Transverse colon (tissue), 4 donors: ENCODE data around the gene ERC2. TPM values are rescaled to one million over a fixed set of nuclear protein-coding genes. Genes with fewer than 3 reads are reported as not detected.
"Not testable (repeated sequence)": the region's sequence is repeated elsewhere in the genome, so short reads cannot be mapped to it uniquely, and the experiment has no call there.

Experiments used
- DNase-seq: peaks from one replicate; pipeline ENCODE4 v3.0.0-alpha.2; 2019
- H3K27ac ChIP-seq, 4 donors: fragments of 200-600 bp; sonication (generic); 2 replicates each; pipeline ENCODE4 v1.5.1; 2016 to 2018; ENCODE audit warnings: inconsistent platforms in 4 of 4
- H3K27me3 ChIP-seq: fragments of 200-600 bp; sonication (generic); 2 replicates; pipeline ENCODE4 v1.5.1; 2017; ENCODE audit warnings: inconsistent platforms
- H3K36me3 ChIP-seq, 4 donors: fragments of 200-600 bp; sonication (generic); 2 replicates each; pipeline ENCODE4 v1.5.1; 2017 to 2019; ENCODE audit warnings: inconsistent platforms in 4 of 4
- H3K4me1 ChIP-seq, 4 donors: fragments of 200-600 bp; sonication (generic); 2 replicates each; pipeline ENCODE4 v1.5.1; 2017 to 2020; ENCODE audit warnings: inconsistent platforms in 4 of 4
- H3K4me3 ChIP-seq, 4 donors: fragments of 200-600 bp; sonication (generic); 1 replicate in 1 of 4; 2 replicates in 3 of 4; pipeline versions ENCODE4 v1.5.1 to v1.6.1; 2017 to 2019; ENCODE audit warnings: inconsistent platforms in 4 of 4
- H3K9me3 ChIP-seq, 2 donors: fragments of 200-600 bp; sonication (generic); 2 replicates each; pipeline ENCODE4 v1.5.1; 2017 to 2019; ENCODE audit warnings: inconsistent platforms in 2 of 2
- EP300 ChIP-seq: sonication (generic); formaldehyde crosslinking; IDR thresholded peaks from one replicate; pipeline ENCODE4 v1.6.1; 2017; ENCODE audit warnings: antibody characterized with exemption, low read depth
- POLR2A ChIP-seq: fragments of 450-650 bp; IDR thresholded peaks from one replicate; pipeline ENCODE4 v1.6.1; 2016; ENCODE audit warnings: antibody characterized with exemption, mild to moderate bottlenecking, moderate library complexity
- POLR2AphosphoS5 ChIP-seq, 3 donors: sonication (generic); formaldehyde crosslinking; IDR thresholded peaks; one replicate each; pipeline ENCODE4 v1.6.1; 2016; ENCODE audit warnings: antibody characterized with exemption in 3 of 3
- WGBS, 2 donors: methylation state at CpG; one replicate each; pipeline ENCODE4 v1.1.5; 2018; ENCODE audit warnings: low coverage in 1 of 2; 5-methylcytosine and 5-hydroxymethylcytosine counted together
- in situ Hi-C, 4 donors: fragments of 200-750 bp; cut with MboI; loops; one replicate each; pipeline versions ENCODE4 v1.15.0 to v1.15.1; 2017; ENCODE audit warnings: low sequenced_read_pairs in 3 of 4, low pct_ligation_motif_present in 1 of 4, low pct_unique_long_range_greater_than_20kb in 1 of 4
- intact Hi-C: fragments of 100-400 bp; cut with DNase I; formaldehyde crosslinking; loops from one replicate; pipeline ENCODE4 v1.15.1; 2023; ENCODE audit warnings: low total_unique reads
- total RNA-seq, 4 donors: library from RNA; depleted of rRNA; stranded (reverse); fragments of >200 nt; gene quantifications; one replicate each; pipeline ENCODE4 v1.1.0, GENCODE V29; 2016
- TF ChIP-seq, protein P1 (sequence below), 5 experiments: fragments of 200-600 bp in 3 of 5; fragments of 450-650 bp in 2 of 5; sonication (generic) in 3 of 5; IDR thresholded peaks; 1 replicate in 2 of 5; 2 replicates in 3 of 5; pipeline ENCODE4 v1.5.1; 2016 to 2017; ENCODE audit warnings: antibody characterized with exemption in 5 of 5, inconsistent platforms in 3 of 5, mild to moderate bottlenecking in 2 of 5, moderate library complexity in 1 of 5

Gene ERC2
- total RNA-seq = 1 to 10 TPM in 1 of 4 donors, under 1 TPM in 1, not detected in 2; 0.41 to 1.3 TPM

GRCh38 chr3:56468184-56469106 is at the start of gene ERC2:
TSS of gene ERC2 (minus strand) at chr3:56468467.
- peaks cover 68% of the 10 kb centered on the region for H3K27me3 ChIP-seq
- peaks cover 6 to 18% (median 10%) of the 10 kb centered on the region in 4 donors for H3K4me1 ChIP-seq
- intact Hi-C loops = no loop called here
- H3K9me3 ChIP-seq = no peaks in the 10 kb centered on the region
- no peak within 1 kb of the TSS for H3K27ac ChIP-seq
- no peaks in the 10 kb centered on the region for H3K36me3 ChIP-seq
- whole genome bisulfite sequencing, 2 donors = 7 to 55% methylated on average over 4 to 50 of the region's 82 CpGs
- TF ChIP-seq, protein P1, sequence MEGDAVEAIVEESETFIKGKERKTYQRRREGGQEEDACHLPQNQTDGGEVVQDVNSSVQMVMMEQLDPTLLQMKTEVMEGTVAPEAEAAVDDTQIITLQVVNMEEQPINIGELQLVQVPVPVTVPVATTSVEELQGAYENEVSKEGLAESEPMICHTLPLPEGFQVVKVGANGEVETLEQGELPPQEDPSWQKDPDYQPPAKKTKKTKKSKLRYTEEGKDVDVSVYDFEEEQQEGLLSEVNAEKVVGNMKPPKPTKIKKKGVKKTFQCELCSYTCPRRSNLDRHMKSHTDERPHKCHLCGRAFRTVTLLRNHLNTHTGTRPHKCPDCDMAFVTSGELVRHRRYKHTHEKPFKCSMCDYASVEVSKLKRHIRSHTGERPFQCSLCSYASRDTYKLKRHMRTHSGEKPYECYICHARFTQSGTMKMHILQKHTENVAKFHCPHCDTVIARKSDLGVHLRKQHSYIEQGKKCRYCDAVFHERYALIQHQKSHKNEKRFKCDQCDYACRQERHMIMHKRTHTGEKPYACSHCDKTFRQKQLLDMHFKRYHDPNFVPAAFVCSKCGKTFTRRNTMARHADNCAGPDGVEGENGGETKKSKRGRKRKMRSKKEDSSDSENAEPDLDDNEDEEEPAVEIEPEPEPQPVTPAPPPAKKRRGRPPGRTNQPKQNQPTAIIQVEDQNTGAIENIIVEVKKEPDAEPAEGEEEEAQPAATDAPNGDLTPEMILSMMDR (IDR thresholded peaks at IDR 0.05) = no peak
- no peak for TF ChIP-seq POLR2A
- no peak for TF ChIP-seq POLR2AphosphoS5 (IDR thresholded peaks at IDR 0.05)
- TF ChIP-seq EP300 = no peak
- DNase-seq = peak; percentile 12
- H3K4me3 ChIP-seq = peak within 1 kb of the TSS in 3 of 4 donors; percentile 31 to 54 (median 45)
- in situ Hi-C loops = no loop called here

DNA sequence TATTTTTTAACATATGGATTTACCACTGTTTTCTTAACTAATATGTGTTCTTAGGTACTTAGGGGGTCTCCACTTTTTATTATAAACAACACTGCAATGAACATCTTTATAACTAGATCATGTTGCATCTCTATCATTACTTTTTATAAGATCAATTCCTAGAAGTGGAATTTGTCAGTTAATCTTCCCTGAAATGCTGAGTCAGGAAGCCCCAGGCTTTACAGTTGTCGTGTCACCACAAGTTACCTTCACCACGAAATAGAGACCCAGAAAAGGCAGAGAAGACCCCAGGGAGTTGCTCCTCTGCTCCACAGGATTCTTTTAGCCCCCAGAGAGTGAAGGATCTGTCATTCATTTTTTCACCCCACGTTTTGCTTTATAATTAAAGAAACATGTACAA is 34.5 kb upstream of the ERC2 start:
- no peak for DNase-seq
- Histone ChIP-seq H3K4me1 (no peaks in the 10 kb centered on the region), H3K27ac (no peak overlapping the region), H3K36me3 (no peaks in the 10 kb centered on the region), H3K4me3 (no peak overlapping the region), H3K9me3 (no peaks in the 10 kb centered on the region), H3K27me3 (no peaks in the 10 kb centered on the region)
- TF ChIP-seq POLR2A = no peak
- TF ChIP-seq, protein P1 (IDR thresholded peaks at IDR 0.05) = no peak
- TF ChIP-seq POLR2AphosphoS5 (IDR thresholded peaks at IDR 0.05) = no peak
- TF ChIP-seq EP300 = no peak
- intact Hi-C loops (no loop called here), in situ Hi-C loops (no loop called here)
- WGBS, 2 donors = 33 to 43% methylated on average over 1 to 3 of the region's 3 CpGs

GRCh38 chr3:56496376-56496775 is 28.1 kb upstream of the ERC2 start:
- H3K9me3 ChIP-seq, intact Hi-C loops, H3K27me3 ChIP-seq, H3K27ac ChIP-seq, DNase-seq, H3K36me3 ChIP-seq, H3K4me1 ChIP-seq, in situ Hi-C loops, H3K4me3 ChIP-seq: not testable (repeated sequence)
- WGBS, 2 donors = 53 to 57% methylated on average over 4 to 5 of the region's 5 CpGs

DNA sequence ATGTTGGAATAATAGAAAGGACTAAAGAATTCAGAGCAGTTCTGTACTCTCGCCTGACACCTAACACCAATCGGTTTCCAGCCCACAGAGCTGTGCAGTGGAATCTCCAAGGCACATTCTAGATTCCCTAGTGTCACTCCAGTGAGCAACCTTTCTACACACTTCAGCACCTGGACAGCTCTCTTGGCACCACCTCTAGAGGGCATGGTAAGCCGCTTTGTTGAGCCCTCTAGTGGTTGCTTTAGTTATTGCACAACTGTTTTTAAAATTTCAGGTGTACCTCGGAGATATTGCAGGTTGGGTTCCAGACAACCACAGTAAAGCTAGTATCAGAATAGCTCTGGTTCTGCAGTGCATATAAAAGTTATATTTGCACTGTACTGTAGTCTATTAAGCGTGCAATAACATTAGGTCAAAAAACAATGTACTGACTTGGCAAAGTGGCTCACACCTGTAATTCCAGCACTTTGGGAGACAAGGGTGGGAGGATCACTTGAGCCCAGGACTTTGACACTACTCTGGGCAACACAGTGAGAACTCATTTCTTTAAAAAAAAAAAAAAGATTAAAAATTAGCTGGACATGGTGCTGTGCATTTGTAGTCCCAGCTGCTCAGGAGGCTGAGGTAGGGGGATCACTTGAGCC is 26.5 kb upstream of the ERC2 start:
- intact Hi-C loops = no loop called here
- no peaks in the 10 kb centered on the region for H3K4me1 ChIP-seq
- H3K27me3 ChIP-seq = peaks cover 5% of the 10 kb centered on the region
- TF ChIP-seq POLR2A = no peak
- TF ChIP-seq, protein P1 (IDR thresholded peaks at IDR 0.05) = peak; percentile 73 to 96 (median 83)
- DNase-seq = peak; percentile 73
- H3K27ac ChIP-seq = no peak overlapping the region
- no peak overlapping the region for H3K4me3 ChIP-seq
- H3K9me3 ChIP-seq = no peaks in the 10 kb centered on the region
- in situ Hi-C loops = no loop called here
- H3K36me3 ChIP-seq = no peaks in the 10 kb centered on the region
- WGBS, 2 donors = 0 to 2% methylated on average over 2 to 5 of the region's 5 CpGs
